Measurements from ENCODE around the gene THRAP3.

DNA sequence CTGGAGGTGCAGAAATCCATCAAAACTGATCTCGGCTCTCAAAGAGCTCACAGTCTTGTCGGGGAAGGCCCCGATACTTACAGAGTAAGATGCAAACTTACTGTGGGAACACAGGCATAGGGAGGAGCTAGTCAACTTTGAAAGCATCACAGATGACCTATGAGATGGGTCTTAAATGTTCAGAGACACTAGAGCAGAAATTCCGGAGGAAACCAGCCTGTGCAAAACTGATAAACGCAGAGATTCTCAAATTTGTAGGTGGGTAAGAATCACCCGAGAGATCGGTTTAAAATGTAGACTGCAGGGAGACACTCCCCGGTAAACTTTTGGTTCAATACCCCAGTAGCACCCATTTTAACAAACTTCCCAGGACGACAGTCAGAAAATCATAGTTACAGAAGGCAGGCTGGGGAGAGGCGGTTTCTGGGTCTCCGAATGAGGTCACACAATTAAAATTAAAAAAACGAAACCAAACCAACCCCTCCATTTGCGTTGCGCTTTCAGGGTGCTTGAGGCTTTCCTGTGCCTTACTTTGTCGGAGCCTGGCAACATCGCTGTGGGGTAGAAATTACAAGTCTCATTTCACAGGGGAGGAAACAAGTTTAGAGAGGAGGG, 755 bp upstream of the THRAP3 start:
- TF ChIP-seq, protein P1, sequence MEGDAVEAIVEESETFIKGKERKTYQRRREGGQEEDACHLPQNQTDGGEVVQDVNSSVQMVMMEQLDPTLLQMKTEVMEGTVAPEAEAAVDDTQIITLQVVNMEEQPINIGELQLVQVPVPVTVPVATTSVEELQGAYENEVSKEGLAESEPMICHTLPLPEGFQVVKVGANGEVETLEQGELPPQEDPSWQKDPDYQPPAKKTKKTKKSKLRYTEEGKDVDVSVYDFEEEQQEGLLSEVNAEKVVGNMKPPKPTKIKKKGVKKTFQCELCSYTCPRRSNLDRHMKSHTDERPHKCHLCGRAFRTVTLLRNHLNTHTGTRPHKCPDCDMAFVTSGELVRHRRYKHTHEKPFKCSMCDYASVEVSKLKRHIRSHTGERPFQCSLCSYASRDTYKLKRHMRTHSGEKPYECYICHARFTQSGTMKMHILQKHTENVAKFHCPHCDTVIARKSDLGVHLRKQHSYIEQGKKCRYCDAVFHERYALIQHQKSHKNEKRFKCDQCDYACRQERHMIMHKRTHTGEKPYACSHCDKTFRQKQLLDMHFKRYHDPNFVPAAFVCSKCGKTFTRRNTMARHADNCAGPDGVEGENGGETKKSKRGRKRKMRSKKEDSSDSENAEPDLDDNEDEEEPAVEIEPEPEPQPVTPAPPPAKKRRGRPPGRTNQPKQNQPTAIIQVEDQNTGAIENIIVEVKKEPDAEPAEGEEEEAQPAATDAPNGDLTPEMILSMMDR (IDR thresholded peaks at IDR 0.05): no peak
- TF ChIP-seq POLR2A (IDR thresholded peaks at IDR 0.05): no peak

All from body of pancreas (tissue), 4 donors.